Brain microvascular endothelial cell (primary cell): Measurements from ENCODE around the gene SLFN11.
A peak's percentile ranks its signal among the peaks of the same experiment; 100 is the strongest.
"Not testable (repeated sequence)": the region's sequence is repeated elsewhere in the genome, so short reads cannot be mapped to it uniquely, and the experiment has no call there.

Experiments
- DNase-seq: peaks from one replicate; pipeline ENCODE4 v3.0.0-alpha.2; 2020
- H3K27ac ChIP-seq: fragments of 250-450 bp; sonication (Bioruptor Pico); 2 replicates; pipeline ENCODE4 v1.5.1; 2020; ENCODE audit warnings: mild to moderate bottlenecking, moderate library complexity
- H3K27me3 ChIP-seq: fragments of 250-450 bp; sonication (Bioruptor Pico); replicated peaks from 2 replicates; pipeline ENCODE4 v1.5.1; 2020; ENCODE audit warnings: mild to moderate bottlenecking
- H3K36me3 ChIP-seq: fragments of 250-450 bp; sonication (Bioruptor Pico); replicated peaks from 2 replicates; pipeline ENCODE4 v1.5.1; 2020; ENCODE audit warnings: mild to moderate bottlenecking
- H3K4me3 ChIP-seq: 2 replicates; pipeline ENCODE4 v1.5.1; 2011; ENCODE audit warnings: low read depth, mild to moderate bottlenecking, control low read depth, low read length, moderate library complexity
- in situ Hi-C: cut with HindIII; loops from 2 replicates; pipeline ENCODE4 v1.10.0; 2017; ENCODE audit warnings: low sequenced_read_pairs, low pct_ligation_motif_present
- TF ChIP-seq, protein P1 (sequence below): IDR thresholded peaks from 2 replicates; pipeline ENCODE4 v1.5.1; 2011; ENCODE audit warnings: low read depth, mild to moderate bottlenecking, moderate library complexity, low read length, control low read depth, inconsistent platforms; ENCODE audit errors: missing control alignments

The SLFN11 gene

GRCh38 chr17:35313875-35314409 lies 59.5 kb downstream of the SLFN11 start:
- in situ Hi-C loops: loop anchor here (25.0 kb wide), 1 partner anchor 223 kb away; the partner anchor contains the start of gene SLFN12L
- Histone ChIP-seq H3K4me3 (no peak overlapping the region), H3K27me3 (peaks cover 3% of the 10 kb centered on the region), H3K27ac (no peak overlapping the region), H3K36me3 (no peaks in the 10 kb centered on the region)
- DNase-seq: no peak
- TF ChIP-seq, protein P1, sequence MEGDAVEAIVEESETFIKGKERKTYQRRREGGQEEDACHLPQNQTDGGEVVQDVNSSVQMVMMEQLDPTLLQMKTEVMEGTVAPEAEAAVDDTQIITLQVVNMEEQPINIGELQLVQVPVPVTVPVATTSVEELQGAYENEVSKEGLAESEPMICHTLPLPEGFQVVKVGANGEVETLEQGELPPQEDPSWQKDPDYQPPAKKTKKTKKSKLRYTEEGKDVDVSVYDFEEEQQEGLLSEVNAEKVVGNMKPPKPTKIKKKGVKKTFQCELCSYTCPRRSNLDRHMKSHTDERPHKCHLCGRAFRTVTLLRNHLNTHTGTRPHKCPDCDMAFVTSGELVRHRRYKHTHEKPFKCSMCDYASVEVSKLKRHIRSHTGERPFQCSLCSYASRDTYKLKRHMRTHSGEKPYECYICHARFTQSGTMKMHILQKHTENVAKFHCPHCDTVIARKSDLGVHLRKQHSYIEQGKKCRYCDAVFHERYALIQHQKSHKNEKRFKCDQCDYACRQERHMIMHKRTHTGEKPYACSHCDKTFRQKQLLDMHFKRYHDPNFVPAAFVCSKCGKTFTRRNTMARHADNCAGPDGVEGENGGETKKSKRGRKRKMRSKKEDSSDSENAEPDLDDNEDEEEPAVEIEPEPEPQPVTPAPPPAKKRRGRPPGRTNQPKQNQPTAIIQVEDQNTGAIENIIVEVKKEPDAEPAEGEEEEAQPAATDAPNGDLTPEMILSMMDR: no peak

GRCh38 chr17:35312790-35313711 lies 60.4 kb downstream of the SLFN11 start:
- H3K4me3 ChIP-seq: peak overlapping the region; percentile 27
- H3K27ac ChIP-seq: no peak overlapping the region
- no peaks in the 10 kb centered on the region for H3K27me3 ChIP-seq
- in situ Hi-C loops: loop anchor here (25.0 kb wide), 1 partner anchor 224 kb away; the partner anchor contains the start of gene SLFN12L
- TF ChIP-seq, protein P1: peak; percentile 84
- H3K36me3 ChIP-seq: no peaks in the 10 kb centered on the region
- DNase-seq: peak; percentile 49

GRCh38 chr17:35312346-35312745 lies 61.1 kb downstream of the SLFN11 start:
- TF ChIP-seq, protein P1: no peak
- Histone ChIP-seq H3K36me3 (no peaks in the 10 kb centered on the region), H3K27me3 (no peaks in the 10 kb centered on the region), H3K4me3 (no peak overlapping the region), H3K27ac (no peak overlapping the region)
- in situ Hi-C loops: loop anchor here (25.0 kb wide), 1 partner anchor 225 kb away; the partner anchor contains the start of gene SLFN12L
- no peak for DNase-seq

DNA sequence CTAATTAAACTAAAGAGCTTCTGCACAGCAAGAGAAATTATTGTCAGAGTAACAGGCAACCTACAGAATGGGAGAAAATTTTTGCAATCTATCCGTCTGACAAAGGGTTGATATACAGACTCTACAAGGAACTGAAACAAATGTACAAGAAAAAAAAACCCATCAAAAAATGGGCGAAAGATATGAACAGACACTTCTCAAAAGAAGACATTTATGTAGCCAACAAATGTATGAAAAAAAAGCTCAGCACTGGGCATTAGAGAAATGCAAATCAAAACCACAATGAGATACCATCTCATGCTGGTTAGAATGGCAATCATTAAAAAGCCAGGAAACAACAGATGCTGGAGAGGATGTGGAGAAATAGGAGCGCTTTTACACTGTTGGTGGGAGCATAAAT lies 64.1 kb downstream of the SLFN11 start:
- not testable (repeated sequence) for H3K36me3 ChIP-seq, H3K27me3 ChIP-seq, H3K27ac ChIP-seq, DNase-seq, H3K4me3 ChIP-seq
- in situ Hi-C loops: loop anchor here (25.0 kb wide), 1 partner anchor 228 kb away; the partner anchor contains the start of gene SLFN12L
